ENCODE data around the gene FMN2. TPM values are rescaled to one million over a fixed set of nuclear protein-coding genes. Genes with fewer than 3 reads are reported as not detected.

The FMN2 gene
- total RNA-seq, 1 donor from 2014 or later = 61.1 TPM

- no peak for DNase-seq
Observed at GRCh38 chr1:240435996-240436566, 344.4 kb downstream of the FMN2 start.

GRCh38 chr1:240441669-240442068, 350.0 kb downstream of the FMN2 start:
- no peak for DNase-seq

DNA sequence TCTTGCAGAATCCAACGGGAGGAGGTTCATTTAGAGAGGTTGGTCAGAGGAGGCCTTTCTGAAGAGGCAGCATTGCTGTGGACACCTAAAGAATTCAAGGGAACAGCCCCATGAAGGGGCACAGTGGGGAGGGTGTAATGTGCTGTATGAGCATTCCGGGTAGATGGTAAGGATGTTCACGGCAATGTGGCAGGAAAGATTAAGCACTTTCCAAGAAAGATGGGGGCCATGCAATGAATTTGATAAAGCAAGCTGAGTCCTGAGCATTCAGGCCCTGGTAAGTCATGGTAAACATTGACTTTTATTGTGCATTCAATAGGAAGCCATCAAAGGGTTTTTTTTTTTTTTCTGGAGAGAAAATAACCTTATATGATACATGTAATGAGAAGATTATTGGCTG, 353.7 kb downstream of the FMN2 start:
- DNase-seq = no peak

- DNase-seq = no peak
Observed at GRCh38 chr1:240455228-240455821, 363.6 kb downstream of the FMN2 start.

DNA sequence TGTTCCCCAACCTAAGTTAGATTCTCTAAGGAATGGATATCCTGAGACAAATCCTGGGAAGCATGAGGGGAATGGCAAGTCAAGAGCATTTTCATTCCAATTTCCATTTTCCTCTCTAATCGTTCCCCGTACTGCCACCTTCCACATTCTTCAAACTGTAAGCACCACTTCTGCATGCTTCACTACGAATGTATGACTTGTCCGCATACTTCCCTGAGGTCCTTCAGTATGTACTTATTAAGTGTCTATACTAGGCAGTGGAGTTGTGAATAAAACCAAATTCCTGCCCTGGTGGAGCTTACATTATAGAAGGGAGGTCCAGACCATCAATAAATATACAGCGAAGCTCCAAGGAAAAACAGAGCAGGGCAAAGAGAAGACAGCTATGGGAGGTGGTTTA, 365.5 kb downstream of the FMN2 start:
- DNase-seq = no peak

GRCh38 chr1:240462277-240462676, 370.6 kb downstream of the FMN2 start:
- DNase-seq = no peak

DNA sequence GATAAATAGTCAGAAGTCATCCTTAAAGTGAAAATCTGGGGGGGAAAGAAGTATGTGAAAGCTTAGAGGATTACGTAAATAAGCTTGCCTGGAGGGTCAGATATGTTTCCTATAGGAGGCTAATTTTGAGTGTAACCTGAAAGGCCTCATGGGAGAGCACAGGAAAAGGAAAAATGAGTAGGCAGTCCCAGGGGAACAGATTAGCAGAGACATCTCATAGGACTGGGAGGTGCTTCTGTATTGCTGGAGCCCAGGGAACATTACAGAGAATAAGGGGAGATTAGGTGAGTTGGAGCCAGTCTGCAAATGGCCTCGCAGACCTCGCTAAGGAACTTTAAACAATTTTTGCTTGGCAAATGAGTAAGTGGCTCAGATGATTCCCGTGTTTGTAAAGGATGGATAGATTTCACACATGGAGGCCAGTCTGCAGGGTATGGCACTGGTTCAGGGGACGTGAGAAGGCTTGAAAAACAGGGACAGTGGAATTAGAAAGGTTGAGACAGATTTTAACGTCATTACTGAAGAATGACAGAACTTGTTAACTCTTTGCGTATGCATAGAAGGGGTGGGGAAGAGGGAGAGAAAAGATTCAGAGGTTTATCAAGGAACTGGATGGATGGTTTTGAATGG, 371.2 kb downstream of the FMN2 start:
- no peak for DNase-seq

- no peak for DNase-seq
Observed at GRCh38 chr1:240464099-240464498, 372.4 kb downstream of the FMN2 start.

- DNase-seq = no peak
Observed at GRCh38 chr1:240465531-240465940, 373.9 kb downstream of the FMN2 start.

DNA sequence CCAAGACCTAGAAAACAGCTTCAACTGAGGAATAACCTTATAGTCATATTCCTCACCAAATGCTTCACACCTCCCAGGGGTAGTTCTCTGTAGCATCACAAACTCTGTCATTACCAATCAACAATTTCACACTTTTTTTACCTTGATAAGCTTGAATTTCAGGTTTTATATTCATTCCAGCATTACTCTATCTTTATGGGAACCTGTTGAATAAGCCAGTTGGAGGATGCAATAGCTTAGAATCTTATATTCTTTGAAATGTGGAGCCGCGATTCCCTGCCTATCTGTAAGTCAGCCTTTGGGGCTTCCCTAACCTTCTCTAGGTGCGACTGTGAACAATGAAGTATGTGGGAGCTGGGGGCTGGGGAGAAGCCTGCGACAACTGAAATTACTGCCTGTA, 374.8 kb downstream of the FMN2 start:
- no peak for DNase-seq

DNA sequence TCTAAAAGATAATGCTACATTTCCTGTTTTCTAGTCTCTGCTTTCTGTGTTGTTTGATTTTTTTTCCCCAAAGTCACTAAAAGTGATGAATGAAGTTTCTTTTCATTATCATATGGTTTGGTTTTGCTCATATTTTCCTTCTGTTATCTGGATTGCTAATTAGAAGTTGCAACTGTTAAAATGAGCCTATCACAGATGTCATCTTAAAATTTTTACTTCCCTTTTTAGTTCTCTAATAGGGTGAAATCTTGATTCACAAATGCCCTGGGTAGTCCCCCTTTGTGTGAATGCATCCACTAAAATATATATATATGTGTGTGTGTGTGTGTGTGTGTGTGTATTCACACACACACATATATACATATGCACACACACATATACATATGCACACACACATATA, 376.2 kb downstream of the FMN2 start:
- DNase-seq = no peak

DNA sequence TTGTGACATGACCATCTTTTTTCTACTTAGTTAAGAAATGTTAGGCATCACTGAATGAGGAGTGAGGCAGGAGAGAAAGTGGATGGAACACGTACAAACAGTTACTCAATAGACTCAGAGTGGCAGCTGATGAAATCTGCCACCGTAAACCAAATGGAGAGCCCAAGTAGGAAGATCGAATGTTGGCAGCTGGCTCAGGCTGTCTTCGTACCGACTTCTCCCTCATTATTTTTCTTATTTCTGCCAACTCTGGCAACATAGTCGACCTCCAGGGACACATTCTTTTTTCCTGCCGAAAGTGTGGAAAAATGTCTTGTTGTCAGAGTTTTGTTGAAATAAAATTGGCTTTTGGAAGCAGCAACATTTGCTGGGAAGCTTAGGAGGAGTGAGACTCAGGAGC, 377.0 kb downstream of the FMN2 start:
- no peak for DNase-seq

DNA sequence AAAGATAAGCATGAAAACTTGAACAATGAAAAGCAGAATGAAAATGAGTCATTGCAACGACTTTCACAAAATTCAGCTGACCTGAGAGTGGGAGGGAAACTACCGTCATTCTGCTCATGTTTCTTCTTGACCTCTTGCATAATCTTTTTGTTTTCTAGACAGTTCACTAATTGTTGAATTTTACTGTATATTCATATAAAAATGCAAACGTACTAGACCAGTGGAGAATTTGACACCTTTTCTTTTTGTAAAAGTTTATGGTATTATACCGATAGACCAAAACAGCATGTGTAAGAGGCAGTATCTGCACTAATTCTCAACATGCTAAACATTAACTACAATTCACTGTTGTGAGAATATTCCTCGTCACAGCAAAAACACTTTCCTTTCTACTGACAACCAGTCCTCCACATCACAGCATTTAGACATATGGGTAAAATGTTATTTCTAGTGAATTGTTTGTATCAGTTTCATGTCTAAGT, 382.5 kb downstream of the FMN2 start:
- no peak for DNase-seq

- no peak for DNase-seq
Observed at GRCh38 chr1:240475832-240476231, 384.1 kb downstream of the FMN2 start.

GRCh38 chr1:240478536-240478935, 386.9 kb downstream of the FMN2 start:
- DNase-seq = no peak

- no peak for DNase-seq
Observed at GRCh38 chr1:240484804-240485443, 393.2 kb downstream of the FMN2 start.

DNA sequence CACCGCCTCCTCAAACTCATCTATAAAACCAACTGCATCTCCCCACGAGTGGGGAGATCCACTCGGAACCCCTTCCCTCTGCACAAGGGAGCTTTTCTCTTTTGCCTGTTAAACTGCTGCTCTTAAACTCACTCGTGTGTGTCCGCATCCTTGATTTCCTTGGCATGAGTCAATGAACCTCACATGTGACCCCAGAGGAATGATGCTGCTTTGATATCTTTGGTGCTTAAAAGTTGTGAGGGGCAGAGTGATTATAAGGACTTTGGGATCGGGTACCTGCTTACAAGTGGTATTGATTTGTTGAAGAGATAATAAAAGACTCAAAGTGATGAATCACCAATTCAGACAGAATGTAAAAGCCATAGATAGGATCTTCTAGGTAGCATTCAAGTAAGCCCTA, 394.9 kb downstream of the FMN2 start:
- DNase-seq = no peak

GRCh38 chr1:240487493-240487892, 395.8 kb downstream of the FMN2 start:
- DNase-seq = no peak

DNA sequence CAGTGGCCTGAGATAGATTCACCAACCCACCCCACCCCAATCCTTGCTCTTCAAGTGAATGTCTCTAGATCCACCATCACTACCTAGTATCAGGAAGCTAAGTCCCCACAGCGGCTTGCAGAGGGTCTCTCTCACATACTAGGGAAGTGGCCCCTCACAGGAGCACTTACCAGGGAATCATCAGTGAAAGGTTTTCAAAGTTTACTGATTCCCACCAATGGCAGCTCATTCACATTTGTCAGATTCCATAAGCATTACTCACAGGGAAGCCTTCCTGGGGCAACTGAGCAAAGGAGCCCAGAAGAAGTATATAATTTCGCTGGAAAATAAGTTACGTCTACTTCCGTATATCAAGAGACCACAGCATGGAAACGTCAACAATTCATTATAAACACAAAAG, 399.5 kb downstream of the FMN2 start:
- DNase-seq = no peak

DNA sequence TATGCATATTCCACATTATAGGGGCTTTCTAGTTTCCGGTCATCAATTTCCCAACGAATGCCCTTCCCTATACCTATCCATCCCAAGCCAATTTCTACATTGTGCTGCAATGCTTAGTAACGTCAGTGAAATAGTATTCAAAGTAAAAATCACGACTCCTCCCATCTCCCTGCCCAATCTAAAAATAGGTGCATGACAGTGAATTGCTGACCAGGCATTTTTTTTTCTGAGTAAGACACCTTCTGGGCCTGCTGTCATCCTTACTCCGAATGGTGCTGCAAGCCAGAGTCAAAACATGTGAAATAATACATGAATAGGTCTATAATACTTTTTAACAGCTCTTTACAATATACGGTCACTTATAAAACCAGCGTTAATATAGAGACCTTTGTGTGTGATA, 400.1 kb downstream of the FMN2 start:
- no peak for DNase-seq

- DNase-seq = no peak
Observed at GRCh38 chr1:240492832-240493440, 401.3 kb downstream of the FMN2 start.

GRCh38 chr1:240495601-240496000, 403.9 kb downstream of the FMN2 start:
- no peak for DNase-seq

GRCh38 chr1:240496356-240496755, 404.7 kb downstream of the FMN2 start:
- no peak for DNase-seq
